HG03571 (cell line): ENCODE data around the gene ATP4A.

Experiments
- ATAC-seq: cut with Tn5 transposase; IDR thresholded peaks from one replicate; pipeline ENCODE4 v1.9.1; 2021; ENCODE audit not compliant: unreplicated experiment

The ATP4A gene

DNA sequence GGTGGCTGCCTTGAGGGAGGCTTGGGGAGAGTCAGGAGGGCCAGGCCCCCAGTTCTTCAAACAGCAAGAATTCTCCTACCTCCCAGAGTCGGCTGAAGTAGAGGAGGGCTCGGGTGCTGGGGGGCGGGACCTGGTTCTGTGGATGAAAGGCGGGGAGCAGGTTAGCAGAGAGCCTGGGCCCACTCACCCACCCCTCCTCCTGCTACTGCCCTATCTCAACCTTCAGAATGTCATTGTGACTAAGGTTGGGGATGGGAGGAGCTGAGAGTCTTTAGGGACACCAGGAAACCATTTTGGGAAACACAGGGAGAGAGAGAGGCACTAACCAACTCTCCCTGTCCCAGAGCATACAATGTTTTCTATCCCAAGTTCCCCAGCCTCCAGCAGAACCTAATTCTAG, 60.7 kb downstream of the ATP4A start:
- no peak for ATAC-seq

GRCh38 chr19:35501684-35502083, 61.8 kb downstream of the ATP4A start:
- no peak for ATAC-seq

DNA sequence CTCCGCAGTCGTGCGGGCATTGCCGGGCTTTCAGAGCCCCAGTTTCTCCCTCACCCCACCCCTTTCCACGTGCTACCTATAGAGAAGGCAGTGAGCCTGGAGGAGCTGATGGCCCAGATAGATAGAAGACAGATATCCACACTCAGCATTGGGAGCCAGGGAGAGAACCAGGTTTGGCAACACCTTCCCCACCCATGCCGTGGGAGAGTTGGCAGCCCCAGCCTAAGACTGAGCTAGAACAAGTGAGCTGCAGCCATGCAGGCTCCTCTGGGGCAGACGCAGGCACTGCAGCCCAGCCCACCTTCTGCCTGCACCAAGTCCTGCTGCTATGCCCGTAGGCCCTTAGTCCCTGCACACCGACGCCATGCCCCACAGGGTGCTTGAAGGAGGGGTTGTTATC, 62.8 kb downstream of the ATP4A start:
- ATAC-seq, result no peak
